GM13977 (cell line): ENCODE data around the gene CCDC88B.

Source experiments
- DNase-seq: peaks from one replicate; pipeline ENCODE4 v3.0.0; 2012; ENCODE audit warnings: low spot score
- CTCF ChIP-seq: IDR thresholded peaks from 2 replicates; pipeline ENCODE4 v1.5.1; 2012; ENCODE audit warnings: mild to moderate bottlenecking, control low read depth; ENCODE audit not compliant: insufficient read depth; ENCODE audit errors: extremely low read depth, missing control alignments
- in situ Hi-C: fragments of 300-500 bp; cut with MboI; formaldehyde crosslinking; loops from one replicate; pipeline ENCODE4 v1.12.0; 2022; ENCODE audit warnings: low sequenced_read_pairs, low pct_unique_long_range_greater_than_20kb, mixed read lengths, inconsistent platforms; ENCODE audit not compliant: unreplicated experiment

Gene CCDC88B

GRCh38 chr11:64292460-64293254 lies 47.3 kb upstream of the CCDC88B start:
- DNase-seq = no peak
- in situ Hi-C loops = no loop called here
- no peak for TF ChIP-seq CTCF

- TF ChIP-seq CTCF = no peak
- in situ Hi-C loops = no loop called here
- DNase-seq = no peak
Measured at GRCh38 chr11:64294774-64295173, 45.2 kb upstream of the CCDC88B start.

DNA sequence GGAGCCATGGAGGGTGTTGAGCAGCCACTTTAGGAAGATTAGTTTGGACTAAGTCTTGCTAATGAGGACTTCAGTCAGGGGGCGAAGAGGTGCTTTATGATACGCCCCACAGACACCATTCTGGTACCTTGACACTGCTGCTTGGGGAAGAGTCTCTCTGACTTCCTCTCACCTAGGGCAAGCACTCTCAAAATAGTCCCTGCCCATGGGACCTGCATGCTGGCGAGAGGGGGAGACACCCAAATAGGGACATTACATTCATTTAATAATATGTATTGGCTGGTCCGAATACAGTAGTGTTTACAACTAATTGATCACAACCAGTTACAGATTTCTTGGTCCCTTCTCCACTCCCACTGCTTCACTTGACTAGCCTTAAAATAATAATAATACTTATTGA lies 44.2 kb upstream of the CCDC88B start:
- no peak for TF ChIP-seq CTCF
- in situ Hi-C loops = no loop called here
- no peak for DNase-seq

GRCh38 chr11:64296236-64296635 lies 43.8 kb upstream of the CCDC88B start:
- no peak for DNase-seq
- in situ Hi-C loops = no loop called here
- TF ChIP-seq CTCF = no peak

DNA sequence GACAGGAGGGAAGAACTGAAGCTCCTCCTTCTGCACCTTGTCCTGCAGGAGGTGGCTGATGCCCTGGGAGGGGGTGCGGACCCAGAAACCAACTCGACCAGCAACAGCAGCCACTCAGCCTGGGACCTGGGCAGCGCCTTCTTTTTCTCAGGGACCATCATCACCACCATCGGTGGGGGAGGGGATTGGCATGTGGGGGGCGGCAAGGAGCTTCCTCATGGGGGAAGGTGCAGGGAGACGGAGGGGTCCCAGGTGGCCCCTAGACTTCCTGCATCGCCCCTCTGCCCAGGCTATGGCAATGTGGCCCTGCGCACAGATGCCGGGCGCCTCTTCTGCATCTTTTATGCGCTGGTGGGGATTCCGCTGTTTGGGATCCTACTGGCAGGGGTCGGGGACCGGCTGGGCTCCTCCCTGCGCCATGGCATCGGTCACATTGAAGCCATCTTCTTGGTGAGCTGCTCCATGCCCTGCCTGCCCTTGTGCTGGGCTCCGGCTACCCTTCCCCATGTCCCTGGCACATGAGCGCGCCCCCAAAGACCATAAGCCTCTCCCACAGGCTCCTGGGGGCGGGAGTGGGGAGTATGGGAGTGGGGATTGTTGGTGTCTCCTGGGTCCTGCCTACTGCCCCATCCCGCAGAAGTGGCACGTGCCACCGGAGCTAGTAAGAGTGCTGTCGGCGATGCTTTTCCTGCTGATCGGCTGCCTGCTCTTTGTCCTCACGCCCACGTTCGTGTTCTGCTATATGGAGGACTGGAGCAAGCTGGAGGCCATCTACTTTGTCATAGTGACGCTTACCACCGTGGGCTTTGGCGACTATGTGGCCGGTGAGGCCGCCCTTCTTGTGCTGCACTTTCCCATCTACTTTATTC lies 42.9 kb upstream of the CCDC88B start:
- in situ Hi-C loops = no loop called here
- TF ChIP-seq CTCF = no peak
- no peak for DNase-seq

DNA sequence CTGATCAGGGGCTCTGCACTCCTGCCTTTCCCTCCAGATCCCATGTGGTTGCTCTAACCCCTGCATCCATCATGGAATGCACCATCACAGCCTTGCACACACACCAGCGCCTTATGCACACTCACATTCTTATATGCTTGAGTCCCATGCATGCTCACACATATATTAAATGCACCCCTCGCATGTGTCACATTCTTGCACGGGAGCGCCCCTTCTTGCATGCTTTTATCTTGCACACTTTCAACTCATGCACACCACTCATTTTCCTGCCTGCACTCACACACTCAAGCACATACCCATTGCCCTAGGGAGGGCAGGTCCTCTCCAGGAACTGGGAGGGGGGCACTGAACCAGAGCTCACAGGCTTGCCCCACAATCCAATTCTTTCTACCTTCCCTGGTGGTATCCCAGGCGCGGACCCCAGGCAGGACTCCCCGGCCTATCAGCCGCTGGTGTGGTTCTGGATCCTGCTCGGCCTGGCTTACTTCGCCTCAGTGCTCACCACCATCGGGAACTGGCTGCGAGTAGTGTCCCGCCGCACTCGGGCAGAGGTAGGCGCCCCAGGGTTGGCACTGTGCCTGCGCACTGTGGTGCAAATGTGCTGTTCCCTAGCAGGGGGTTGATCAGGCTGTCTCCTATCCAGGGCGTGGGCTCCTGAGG lies 42.2 kb upstream of the CCDC88B start:
- no peak for TF ChIP-seq CTCF
- in situ Hi-C loops = no loop called here
- no peak for DNase-seq
